CD4-positive, alpha-beta T cell treated with Interleukin-10 for 1 hour (primary cell): ENCODE measurements around the gene CTTN.

Experiments
- DNase-seq: peaks from one replicate; pipeline ENCODE4 v3.0.0-alpha.2; 2020

The CTTN gene

DNA sequence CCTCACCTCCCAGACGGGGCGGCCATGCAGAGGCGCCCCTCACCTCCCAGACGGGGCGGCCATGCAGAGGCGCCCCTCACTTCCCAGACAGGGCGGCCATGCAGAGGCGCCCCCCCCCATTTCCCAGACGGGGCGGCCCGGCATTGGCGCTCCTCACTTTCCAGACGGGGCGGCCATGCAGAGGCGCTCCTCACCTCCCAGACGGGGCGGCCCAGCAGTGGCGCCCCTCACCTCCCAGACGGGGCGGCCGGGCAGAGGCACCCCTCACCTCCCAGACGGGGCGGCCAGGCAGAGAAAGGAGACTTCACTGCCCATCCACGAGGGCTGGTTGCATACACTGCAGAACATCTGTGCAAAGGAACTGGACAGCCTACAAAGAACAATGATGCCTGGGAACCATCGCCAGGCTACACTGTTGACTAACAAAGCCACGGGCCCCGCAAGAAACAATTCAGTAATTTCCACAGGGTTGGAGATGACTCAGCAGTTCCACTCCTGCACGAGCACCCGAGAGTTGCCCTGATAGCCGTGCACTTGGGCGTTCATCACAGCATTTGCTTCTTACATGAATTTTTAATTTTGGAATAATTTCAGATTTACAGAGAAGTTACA is 58.7 kb downstream of the CTTN start:
- no peak for DNase-seq

DNA sequence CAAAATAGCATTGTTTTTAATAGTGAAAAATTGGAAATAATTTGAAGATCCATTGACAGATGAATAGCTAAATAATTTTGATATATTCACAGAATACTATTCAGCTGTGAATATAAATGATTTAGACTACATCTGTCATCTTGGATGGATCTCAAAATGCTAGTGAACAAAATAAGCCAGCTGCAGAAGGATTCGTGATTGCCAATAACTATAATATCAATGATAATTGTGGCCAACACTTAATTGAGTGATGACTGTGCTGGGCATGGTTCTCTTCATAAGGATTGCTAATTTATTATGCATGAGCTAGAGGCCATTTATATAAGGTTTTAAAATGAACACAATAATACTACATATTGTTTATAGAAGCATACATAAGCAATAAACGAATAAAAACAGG is 60.4 kb downstream of the CTTN start:
- no peak for DNase-seq

DNA sequence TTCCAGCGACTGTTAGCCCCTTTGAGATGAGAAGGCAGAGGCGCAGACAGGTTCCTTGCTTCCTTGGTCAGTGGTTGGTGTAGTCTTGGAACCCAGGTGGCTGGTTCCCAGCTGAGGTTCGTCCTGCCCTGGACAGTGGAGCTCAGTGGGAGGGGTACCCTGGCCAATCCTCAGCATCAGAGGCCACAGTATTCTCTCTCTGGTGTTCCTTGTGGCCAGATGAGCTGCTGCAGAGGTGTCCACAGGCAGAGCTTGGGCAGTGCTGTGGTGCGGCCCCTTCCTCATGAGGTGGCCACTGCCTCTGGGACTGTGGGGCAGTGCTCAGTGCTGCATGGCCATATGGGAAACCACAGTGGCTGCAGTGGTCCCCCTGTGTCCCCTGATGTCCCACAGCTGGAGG is 61.8 kb downstream of the CTTN start:
- no peak for DNase-seq

DNA sequence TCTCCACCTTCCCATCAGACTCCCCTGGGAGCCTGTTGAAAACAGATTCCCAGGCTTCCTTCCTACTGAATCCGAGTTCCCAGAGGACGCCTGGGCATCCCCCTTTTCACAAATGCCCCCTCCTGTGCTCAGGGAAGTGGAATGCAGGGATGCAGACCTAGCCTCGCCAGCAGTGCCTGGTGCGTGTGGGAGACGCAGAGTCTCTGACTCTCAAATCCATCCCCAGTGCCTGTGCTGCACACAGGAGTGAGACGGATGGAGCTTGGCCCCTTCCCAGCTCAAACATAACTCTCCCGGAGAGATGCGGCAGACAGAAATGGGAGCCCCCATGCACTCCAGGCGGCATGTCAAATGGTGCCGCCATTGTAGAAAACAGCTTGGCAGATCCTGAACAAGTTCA is 62.6 kb downstream of the CTTN start:
- no peak for DNase-seq

DNA sequence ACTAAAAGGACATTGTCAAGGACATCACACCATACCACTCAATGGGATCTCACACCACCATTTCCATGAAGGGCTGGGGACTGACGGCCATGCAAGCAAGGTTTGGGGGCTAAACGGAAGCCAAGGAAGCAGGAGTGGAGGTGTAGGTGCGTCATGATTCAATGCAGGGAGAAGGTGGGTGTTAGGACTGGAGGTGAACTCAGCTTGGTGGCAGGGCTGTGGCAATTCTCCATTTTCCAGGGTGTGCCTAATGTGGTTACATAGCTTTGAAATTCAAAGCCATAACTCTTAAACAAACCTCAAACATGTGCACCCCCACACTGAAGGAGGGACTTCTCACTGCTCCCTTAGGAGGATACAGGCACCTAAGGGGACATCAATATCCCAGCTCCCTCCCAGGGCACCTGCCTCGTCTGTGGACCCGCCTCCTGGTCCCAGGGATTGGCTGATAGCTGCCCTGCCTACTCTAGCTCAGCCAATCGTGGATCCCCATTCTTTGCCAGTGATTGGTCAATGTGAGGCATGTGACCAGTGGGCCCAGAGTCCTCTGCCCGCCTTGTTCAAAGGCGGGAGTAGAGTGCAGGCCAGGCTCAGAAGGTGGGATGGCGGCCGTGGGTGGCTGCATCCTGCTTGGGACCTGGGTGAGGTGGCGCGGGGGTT is 64.6 kb downstream of the CTTN start:
- DNase-seq, result no peak

DNA sequence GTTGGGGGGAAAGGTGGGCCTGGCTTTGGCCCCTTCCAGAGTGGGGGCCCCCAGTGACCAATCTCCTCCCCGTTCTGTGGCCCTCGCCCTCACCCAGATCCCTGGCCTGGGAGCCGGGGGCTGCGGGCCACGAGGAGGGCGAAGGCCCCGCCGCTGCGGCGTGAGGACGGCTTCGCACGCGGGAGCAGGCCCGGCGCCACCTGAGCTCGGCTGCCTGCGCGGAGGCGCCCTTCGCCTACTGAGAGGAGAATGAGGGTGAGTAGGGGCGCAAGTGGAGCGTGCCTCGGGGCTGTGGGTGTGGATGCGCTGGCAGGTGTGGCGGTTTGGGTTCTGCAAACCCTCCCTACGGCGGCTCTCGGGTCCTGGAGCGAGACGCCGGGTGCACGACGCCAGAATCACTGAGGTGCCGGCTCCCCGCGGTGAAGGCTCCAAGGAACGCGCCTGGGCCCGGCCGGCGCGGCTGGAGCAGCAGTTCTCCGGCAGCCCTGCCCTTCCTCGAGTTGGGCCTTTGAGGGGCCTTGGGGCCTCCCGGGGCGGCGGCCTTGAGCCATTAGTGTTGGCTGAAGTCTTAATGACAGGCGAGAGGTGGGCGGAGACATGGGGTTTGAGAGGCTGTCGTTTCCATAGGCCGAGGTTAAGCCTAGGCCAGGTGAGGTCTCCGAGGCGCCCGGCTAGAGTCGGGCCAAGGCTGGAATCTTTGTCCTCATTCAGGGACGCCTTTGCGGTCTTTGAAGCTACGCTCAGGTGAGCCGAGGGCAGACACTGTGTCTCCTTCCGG is 65.3 kb downstream of the CTTN start:
- no peak for DNase-seq

DNA sequence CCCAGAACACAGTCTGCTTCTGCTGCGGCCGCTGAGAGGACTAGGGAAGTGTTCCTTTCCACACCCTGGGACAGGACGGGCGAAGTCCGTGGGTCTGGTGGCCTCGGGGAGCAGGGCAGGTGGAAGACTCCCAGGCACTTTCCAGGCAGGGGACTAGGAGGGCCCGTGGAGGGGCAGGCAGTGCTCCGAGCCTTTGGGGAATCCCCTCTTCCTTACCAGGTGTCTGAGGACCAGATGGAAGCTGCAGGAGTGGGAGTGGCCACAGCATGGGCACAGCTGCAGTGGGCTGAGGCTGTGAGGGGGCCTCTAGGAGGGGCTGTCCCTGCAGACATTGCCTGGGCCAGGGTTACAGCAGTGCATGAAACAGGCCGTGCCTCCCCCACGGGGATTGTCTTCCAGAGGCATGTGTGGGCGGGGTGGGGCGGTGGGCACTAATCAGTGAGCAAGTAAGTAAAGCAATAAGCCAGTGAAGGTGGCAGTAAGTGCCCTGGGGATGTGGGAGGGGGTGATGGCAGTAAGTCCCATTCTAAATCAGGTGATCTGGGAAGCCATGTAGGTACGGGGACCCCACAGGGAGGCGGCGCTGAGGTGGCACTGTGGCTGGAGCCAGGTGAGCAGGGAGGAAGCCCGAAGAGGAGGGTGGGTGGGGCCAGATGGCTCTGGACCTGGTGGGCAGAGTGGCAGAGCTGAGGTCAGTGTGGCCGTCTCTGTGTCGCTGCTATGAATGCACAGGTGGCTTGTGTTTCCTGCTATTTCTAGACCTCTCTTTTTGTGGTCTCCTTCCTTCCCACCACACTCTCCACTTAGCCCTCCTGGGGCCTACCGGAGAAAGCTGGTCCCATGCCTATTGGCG is 66.4 kb downstream of the CTTN start:
- no peak for DNase-seq

DNA sequence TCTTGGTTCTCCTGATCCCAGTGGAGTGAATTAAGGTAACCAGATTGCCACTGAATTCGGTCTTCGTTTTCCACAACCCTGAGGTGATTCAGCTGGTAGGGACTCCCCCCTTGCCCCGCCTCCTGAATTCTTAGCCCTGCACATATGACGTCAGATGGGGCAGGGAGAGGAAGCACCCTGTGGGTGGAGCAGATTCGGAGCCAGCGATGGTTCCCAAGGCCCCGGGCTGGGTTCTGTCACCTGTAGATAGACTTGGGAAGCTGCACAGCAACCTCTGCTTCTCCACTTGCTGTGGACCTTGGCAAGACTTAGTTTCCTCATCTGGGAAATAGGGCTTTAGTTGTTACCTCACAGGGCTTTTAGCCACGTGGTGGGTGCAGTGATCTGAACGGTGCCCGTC is 67.8 kb downstream of the CTTN start:
- no peak for DNase-seq

DNA sequence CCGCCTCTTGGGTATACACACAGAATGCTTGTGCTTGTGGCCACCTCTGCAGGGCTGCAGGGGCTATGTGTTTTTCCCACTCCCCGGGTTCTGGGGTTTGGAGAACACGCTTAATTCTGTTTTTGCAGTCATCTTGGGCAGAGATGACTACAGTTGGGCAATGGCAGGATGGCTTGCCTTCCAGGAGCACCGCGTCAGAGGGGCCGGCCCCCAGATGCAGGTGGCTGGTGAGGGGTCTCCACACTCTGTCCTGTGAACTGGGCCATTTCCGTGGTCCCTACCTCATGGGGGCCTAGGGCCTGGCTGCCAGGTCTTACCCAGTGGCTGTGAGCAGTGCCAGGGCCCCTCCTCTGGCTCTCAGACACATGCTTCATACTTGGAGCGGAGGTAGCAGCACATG is 68.3 kb downstream of the CTTN start:
- DNase-seq, result no peak

DNA sequence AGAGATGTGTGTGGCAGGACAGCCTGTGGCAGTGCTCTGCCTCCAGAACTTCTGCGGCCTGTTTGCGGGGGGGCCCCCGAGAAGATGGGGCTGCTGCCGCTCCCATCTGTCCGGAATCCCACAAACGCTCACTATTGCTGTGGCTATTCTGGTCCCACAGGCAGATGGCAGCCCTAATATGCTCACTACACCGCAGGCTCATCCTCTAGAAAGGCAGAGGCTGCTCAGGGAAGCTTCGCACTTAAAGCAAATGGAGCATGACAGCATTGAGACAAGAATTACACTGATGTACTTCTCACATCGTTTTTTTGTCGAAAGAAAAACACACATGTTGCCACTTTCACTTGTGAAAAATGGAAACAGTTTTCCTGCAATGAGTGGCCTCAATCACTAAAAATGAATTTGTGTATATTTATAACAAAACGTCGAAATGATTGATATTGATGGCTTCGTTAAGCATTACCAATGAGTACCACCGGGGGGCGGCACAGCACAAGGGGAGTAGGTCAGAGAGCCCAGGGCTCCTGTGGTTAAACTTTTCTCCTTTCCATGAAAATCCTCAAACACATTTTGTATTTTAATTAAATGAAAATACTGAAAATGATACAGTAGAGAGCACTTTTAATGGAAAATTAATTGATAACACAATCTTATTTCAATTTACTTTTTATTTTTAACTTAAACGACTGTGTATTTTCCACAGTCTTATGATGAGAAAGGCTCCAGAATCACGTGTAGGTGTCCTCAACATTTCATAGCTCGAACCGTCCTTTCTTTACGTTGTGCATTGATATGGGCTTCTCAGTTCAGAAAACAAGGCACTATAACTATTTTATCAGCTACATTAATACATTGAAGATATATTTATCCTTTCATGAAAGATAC is 69.1 kb downstream of the CTTN start:
- DNase-seq, result peak; percentile 5

DNA sequence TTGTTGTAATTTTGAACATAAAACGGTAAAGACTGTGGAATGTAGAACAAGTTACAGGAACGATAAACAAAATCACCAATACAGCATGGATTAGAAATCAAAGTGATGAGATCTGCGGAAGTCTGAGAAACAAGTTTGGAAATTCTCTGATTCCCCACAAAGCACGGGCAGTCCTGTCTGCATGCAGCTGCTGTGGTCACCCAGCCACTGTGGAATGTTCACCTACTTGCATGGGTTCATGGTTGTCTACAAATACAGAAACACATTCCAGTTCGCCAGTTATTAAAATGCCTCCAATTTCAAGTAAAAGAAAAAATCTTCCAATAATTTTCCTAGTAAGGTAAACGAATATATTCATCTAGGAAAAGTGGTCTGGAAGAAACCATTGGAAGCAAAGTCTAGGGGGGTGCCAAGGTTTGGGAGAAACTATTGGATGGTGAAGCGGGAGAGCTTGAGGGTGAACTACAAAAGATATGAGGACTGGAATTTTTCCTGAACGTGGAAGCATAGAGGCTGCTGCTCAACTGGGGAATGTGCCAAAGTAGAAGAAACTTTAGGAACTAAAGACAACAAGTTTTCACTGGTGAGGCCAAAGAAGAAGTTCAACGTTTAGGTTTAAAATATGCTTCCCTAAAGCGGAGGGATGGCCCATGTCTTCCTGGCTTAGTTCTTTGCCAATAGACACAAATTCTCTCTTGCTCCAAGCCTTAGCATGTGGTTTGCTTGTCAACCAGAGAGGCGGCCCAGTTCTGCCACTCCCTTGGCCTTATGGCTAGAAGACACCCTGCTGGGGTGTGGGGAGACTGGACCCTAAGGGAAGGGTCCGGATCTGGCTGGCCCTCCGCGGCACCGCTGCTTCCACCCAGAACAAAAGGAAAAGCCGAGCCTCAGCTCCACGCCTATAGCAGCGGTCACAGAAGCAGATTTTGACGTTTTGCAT is 70.2 kb downstream of the CTTN start:
- no peak for DNase-seq

DNA sequence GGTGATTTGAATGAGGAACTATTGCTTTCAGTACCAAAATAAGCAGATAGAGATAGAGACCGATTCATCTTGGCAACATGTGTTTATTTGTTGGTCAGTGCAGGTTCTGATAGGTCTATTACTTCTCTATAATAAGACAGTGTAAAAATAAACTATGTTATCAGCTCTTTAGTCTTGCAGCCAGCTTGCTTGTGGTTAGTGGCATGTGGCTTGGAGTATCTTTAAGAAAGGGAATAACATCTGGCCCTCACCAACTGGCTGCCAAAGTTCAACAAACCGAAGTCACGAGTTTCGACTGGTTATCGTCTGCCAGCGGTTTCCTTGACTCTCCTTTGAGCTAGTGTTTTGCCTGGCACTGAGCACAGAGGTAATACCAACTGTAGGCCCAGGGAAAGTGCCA is 71.8 kb downstream of the CTTN start:
- DNase-seq, result no peak

DNA sequence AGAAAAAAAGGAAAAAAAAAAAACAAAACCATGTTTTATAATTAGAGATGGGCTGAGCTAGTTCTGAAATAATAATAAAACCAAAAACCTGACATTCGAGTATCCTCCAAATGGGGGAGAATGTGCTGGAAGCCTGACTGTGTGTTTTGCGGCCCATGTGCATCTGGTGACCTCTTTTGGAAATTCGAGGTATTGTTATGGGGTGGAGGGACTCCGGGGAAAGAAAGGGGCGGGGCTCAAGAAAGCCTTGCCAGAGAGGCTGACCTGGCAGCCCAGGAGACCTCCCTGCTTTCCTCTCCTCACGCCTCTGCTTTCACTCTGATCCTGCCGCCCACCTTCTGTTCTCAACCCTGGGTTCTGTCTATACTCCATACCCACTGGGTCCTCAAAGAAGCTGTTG is 72.9 kb downstream of the CTTN start:
- peak; percentile 29 for DNase-seq

DNA sequence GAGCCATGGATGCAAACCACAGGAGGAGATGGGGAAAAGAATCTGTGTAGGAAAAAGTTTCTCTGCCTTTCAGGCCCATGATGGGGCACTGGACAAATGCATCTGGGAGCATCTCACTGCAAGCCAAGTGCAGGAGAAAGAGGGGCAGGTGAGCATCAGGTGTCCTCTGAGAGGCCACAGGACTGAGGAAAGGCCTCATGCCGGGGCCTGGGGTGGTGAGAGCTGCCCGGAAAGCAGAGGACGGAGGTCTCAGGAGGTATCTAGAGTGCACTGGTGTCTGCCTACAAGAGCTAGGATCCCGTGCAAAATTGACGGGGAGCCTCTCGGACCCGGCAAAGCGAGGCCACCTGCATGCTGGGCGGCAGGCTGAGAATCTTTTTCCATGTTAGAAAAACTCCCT is 73.9 kb downstream of the CTTN start:
- DNase-seq, result no peak

DNA sequence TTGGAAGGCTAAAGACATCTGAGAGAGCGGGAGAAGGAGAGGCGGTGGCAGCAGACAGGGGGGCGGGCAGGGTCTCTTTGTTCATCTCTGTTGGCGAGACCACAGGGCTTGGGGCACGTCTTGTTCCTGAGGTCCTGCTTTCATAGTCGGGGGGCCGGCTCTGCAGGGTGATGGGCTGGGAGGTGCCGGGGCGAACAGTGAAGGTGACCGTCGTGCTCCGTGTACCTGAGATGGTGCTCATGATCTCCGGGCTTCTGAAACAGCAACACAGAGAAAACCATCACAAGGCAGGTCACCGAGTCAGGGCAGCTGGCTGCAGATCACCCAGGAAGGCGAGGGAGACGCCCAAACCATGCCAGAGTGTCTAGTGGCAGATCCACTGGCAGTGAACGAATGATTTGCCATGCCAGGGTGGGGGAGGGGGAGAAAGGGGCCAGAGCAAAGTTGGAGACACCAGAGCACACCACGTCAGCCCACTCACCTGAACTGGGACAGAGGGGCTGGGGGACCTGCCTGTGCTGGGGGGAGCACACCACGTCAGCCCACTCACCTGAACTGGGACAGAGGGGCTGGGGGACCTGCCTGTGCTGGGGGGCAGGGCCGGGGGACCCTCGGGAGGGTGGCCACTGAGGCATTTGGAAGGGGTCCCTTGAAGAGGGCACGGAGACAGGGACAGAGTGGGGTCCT is 75.0 kb downstream of the CTTN start:
- DNase-seq, result no peak

DNA sequence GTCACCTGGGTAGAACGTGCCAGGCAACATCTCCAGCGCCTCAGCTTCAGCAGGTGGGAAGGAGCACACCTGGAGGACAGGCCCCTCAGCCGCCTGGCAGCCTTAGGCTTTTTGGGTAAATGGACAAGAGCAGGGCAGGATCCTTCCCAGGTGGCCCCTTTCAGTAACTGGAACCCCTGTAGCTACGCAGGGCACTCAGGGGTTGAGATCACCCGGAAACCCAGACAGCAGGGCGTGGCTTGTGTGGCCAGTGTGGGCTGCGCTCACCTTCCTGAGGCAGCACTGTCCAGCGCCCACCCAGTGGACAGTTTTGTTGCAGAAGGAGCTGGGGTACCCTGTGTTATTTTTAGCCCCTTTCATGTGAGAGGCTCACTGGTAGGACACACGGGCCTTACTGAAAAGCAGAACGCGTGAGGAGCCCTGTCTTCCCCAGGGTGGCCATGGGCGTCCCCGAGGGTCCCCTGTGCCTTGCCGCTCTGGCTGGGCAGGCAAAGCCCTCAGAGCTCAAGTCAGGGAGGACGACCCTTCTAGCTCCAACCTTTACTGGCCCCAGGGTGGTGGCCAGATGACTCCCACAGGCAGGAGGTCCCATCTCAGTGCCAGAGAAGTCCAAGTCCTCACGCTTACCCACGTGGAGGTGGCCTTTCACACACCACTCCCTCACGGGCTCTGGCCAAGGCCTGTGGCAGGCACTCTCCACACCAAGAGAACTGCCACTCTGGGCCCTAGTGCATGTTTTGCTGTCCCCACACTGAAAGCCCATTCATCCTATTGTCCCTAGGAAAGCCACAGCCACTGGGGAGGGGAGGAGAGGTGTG is 75.8 kb downstream of the CTTN start:
- DNase-seq, result no peak

DNA sequence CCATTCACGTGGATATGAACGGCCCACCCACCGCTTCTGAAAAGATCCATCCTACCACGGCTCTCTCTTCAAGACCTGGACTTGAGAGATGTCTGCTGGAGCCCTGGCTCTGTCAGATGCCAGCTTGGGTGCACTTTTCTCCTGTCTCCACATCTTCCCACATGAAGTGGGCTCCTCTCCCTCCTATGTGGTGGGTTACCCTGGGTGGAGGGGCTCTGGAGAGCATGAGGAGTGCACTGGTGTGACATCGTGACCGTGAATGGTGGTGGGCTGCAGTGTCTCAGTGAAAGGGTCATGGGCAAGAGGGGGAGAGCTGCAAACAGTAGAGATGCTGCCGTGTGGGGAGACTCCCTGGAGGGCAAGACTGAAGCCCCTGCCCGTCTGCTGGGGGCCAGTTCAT is 76.4 kb downstream of the CTTN start:
- DNase-seq, result no peak

DNA sequence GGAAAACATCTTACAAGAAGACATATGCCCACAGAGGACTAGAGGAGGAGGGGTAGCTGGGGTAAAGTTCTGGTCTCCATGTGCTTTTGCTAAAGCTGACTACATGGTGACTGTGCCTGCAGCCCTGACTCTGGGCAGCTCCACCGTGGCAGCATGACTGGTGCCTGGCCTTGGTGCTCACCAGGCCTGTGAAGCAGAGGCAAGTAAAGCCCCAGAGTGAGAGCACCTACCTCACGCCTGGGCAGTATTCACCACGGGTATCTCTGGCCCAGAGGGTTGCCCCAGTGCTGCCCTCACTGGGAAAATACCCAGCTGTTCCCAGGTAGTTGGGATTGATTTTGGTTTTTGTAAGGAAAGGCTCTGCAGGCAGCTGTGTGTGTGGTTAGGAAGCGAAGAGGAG is 78.3 kb downstream of the CTTN start:
- no peak for DNase-seq

DNA sequence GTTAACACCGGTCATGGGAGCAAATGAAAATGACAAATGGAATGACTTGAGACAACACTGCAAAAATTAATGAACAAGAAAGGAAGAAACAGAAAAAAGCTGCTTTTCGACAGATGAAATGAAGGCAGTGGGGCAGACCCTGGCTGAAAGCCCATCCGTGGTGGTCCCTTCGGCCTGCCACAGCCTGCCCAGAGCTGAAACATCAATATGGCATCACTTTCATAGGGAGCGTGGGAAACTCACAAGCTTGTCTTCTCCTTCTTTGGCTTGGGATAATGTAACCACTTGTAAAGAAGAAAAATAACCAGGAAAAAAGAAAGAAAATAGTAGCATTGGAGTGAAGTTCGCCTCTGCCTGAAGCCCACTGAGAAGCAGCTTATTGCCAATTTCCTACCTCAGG is 78.8 kb downstream of the CTTN start:
- DNase-seq, result no peak

DNA sequence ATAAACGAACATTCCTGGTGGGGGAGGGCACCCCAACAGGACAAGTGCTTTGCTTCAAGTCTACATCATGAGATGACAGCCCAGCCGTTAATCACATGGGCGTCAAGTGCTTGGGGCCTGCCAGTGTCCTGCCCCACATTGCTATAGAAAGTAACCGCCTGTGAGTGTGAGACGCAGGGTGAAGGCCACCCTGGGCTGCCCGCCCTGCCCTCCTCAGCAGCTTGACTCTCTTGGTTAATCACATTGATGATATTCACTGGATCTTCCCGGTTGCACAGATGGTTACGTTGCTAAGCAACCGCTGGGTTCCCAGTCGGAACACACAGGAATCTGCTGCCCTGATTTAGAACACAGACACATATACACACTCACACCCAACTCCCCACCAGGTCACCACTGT is 79.3 kb downstream of the CTTN start:
- no peak for DNase-seq
